Hepatocyte (in vitro differentiated cells): Measurements from ENCODE around the gene PSMB3. TPM values are rescaled to one million over a fixed set of nuclear protein-coding genes. Genes with fewer than 3 reads are reported as not detected.

Source experiments
- DNase-seq: peaks from one replicate; pipeline ENCODE4 v3.0.0-alpha.2; 2016; ENCODE audit warnings: low spot score
- H2AFZ ChIP-seq: fragments of 200-600 bp; sonication (generic); 2 replicates; pipeline ENCODE4 v1.6.0; 2016; ENCODE audit warnings: antibody characterized with exemption, mild to moderate bottlenecking
- H3K27ac ChIP-seq: fragments of 200-600 bp; sonication (generic); 2 replicates; pipeline ENCODE4 v1.5.1; 2016; ENCODE audit warnings: mild to moderate bottlenecking
- H3K27me3 ChIP-seq: fragments of 200-600 bp; sonication (generic); 2 replicates; pipeline ENCODE4 v1.6.1; 2016
- H3K36me3 ChIP-seq: fragments of 200-600 bp; sonication (generic); replicated peaks from 2 replicates; pipeline ENCODE4 v1.5.1; 2016; ENCODE audit warnings: low read depth; ENCODE audit not compliant: insufficient read depth
- H3K4me1 ChIP-seq: fragments of 200-600 bp; sonication (generic); 2 replicates; pipeline ENCODE4 v1.5.1; 2016; ENCODE audit warnings: mild to moderate bottlenecking, moderate library complexity; ENCODE audit not compliant: insufficient read depth
- H3K4me2 ChIP-seq: fragments of 200-600 bp; sonication (generic); 2 replicates; pipeline ENCODE4 v1.6.0; 2016
- H3K4me3 ChIP-seq: fragments of 200-600 bp; sonication (generic); 2 replicates; pipeline ENCODE4 v1.5.1; 2016; ENCODE audit warnings: mild to moderate bottlenecking
- H3K79me2 ChIP-seq: fragments of 200-600 bp; sonication (generic); 2 replicates; pipeline ENCODE4 v1.6.0; 2017; ENCODE audit warnings: mild to moderate bottlenecking
- H3K9me2 ChIP-seq: fragments of 200-600 bp; sonication (generic); replicated peaks from 2 replicates; pipeline ENCODE4 v1.6.0; 2017; ENCODE audit warnings: mild to moderate bottlenecking; ENCODE audit not compliant: insufficient read depth
- H3K9me3 ChIP-seq: fragments of 200-600 bp; sonication (generic); 2 replicates; pipeline ENCODE4 v1.5.1; 2016; ENCODE audit warnings: low read depth, mild to moderate bottlenecking
- H4K20me1 ChIP-seq: fragments of 200-600 bp; sonication (generic); 2 replicates; pipeline ENCODE4 v1.6.0; 2016; ENCODE audit warnings: mild to moderate bottlenecking; ENCODE audit not compliant: insufficient read depth, poor library complexity, severe bottlenecking
- CTCF ChIP-seq: fragments of 200-600 bp; sonication (generic); IDR thresholded peaks from 2 replicates; pipeline ENCODE4 v1.5.1; 2016; ENCODE audit warnings: antibody characterized with exemption, mild to moderate bottlenecking; ENCODE audit not compliant: poor library complexity
- EZH2 ChIP-seq: fragments of 200-600 bp; sonication (generic); IDR thresholded peaks from 2 replicates; pipeline ENCODE4 v1.6.1; 2016; ENCODE audit warnings: antibody characterized with exemption, mild to moderate bottlenecking, borderline replicate concordance
- EZH2phosphoT487 ChIP-seq: fragments of 200-600 bp; sonication (generic); IDR thresholded peaks from one replicate; pipeline ENCODE4 v1.6.1; 2018; ENCODE audit warnings: antibody characterized with exemption, mild to moderate bottlenecking, low read depth, moderate library complexity; ENCODE audit not compliant: unreplicated experiment, severe bottlenecking
- WGBS: methylation state at CpG from one replicate; pipeline ENCODE4 v1.1.6; 2016; ENCODE audit warnings: low lambda C conversion rate; ENCODE audit errors: missing lambda C conversion rate; 5-methylcytosine and 5-hydroxymethylcytosine counted together
- polyA plus RNA-seq: library from polyadenylated mRNA; unstranded; fragments of >200 nt; fragmentation: Nextera tagmentation; extraction: Ambion mirVana; gene quantifications from 2 replicates; pipeline ENCODE4 v1.2.1, GENCODE V29; 2016
- total RNA-seq: library from RNA; depleted of rRNA; stranded (reverse); fragments of >200 nt; gene quantifications from 2 replicates; pipeline ENCODE4 v1.2.3, GENCODE V29; 2014

PSMB3 gene
- total and polyA plus RNA-seq, 2 experiments from 2014 or later = 127 to 275 TPM

GRCh38 chr17:38735161-38735997, 17.2 kb upstream of the PSMB3 start:
- H2AFZ ChIP-seq = no peak overlapping the region
- no peaks in the 10 kb centered on the region for H3K9me3 ChIP-seq

GRCh38 chr17:38738007-38738662, 14.4 kb upstream of the PSMB3 start:
- peaks cover 53% of the 10 kb centered on the region for H3K79me2 ChIP-seq
- peaks cover 19% of the 10 kb centered on the region for H3K4me1 ChIP-seq
- H3K27ac ChIP-seq = no peak overlapping the region
- H3K4me2 ChIP-seq = no peak overlapping the region
- no peak overlapping the region for H2AFZ ChIP-seq
- no peaks in the 10 kb centered on the region for H3K36me3 ChIP-seq
- H4K20me1 ChIP-seq = peaks cover 46% of the 10 kb centered on the region
- DNase-seq = no peak
- TF ChIP-seq EZH2 (no peak), EZH2phosphoT487 (no peak), CTCF (no peak)
- WGBS = 92% methylated on average over 14 of the region's 14 CpGs
- no peaks in the 10 kb centered on the region for H3K9me3 ChIP-seq
- H3K4me3 ChIP-seq = no peak overlapping the region
- H3K27me3 ChIP-seq = no peaks in the 10 kb centered on the region
- no peaks in the 10 kb centered on the region for H3K9me2 ChIP-seq

More at GRCh38 chr17:38735161-38735997, 17.2 kb upstream of the PSMB3 start:
- 49% methylated on average over 16 of the region's 23 CpGs for WGBS
- no peaks in the 10 kb centered on the region for H3K27me3 ChIP-seq
- H3K4me2 ChIP-seq = no peak overlapping the region
- H3K36me3 ChIP-seq = no peaks in the 10 kb centered on the region
- H4K20me1 ChIP-seq = peaks cover 20% of the 10 kb centered on the region
- no peak overlapping the region for H3K27ac ChIP-seq
- peaks cover 17% of the 10 kb centered on the region for H3K4me1 ChIP-seq
- peaks cover 34% of the 10 kb centered on the region for H3K79me2 ChIP-seq
- no peaks in the 10 kb centered on the region for H3K9me2 ChIP-seq
- TF ChIP-seq EZH2phosphoT487 (no peak), CTCF (peak; percentile 98), EZH2 (no peak)
- DNase-seq = peak; percentile 75
- H3K4me3 ChIP-seq = no peak overlapping the region

GRCh38 chr17:38738686-38739085, 13.9 kb upstream of the PSMB3 start:
- Histone ChIP-seq H4K20me1 (peaks cover 51% of the 10 kb centered on the region), H3K36me3 (no peaks in the 10 kb centered on the region), H3K27me3 (no peaks in the 10 kb centered on the region), H3K9me2 (no peaks in the 10 kb centered on the region), H2AFZ (no peak overlapping the region), H3K9me3 (no peaks in the 10 kb centered on the region), H3K27ac (no peak overlapping the region), H3K4me3 (no peak overlapping the region), H3K79me2 (peaks cover 58% of the 10 kb centered on the region), H3K4me2 (no peak overlapping the region), H3K4me1 (peaks cover 24% of the 10 kb centered on the region)
- 99% methylated on average over 16 of the region's 16 CpGs for WGBS
- TF ChIP-seq EZH2phosphoT487 (no peak), EZH2 (no peak), CTCF (no peak)
- DNase-seq = no peak
